Measurements from ENCODE around the gene TMEM9B.
"Not testable (repeated sequence)": the region's sequence is repeated elsewhere in the genome, so short reads cannot be mapped to it uniquely, and the experiment has no call there.

The TMEM9B gene

DNA sequence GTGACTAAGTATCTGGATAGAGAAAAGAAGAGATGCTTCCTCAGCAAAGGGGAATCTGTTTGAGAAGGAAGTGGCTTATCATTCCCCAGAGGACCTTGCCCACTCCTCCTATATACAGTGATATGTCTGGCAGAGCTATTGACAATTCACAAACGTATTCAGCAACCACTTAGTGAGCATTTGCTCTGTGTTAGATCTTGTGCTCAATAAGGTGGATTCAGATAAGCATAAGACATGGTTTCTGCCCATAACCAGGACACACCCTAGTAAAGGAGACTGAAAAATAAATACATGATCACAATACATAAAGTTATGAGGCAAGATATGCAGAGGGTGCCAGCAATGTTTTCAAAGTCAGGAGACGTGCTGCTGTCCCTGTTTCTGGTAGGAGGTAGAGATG, 1.4 kb downstream of the TMEM9B start:
- TF ChIP-seq JUND (IDR thresholded peaks at IDR 0.05; ENCODE audit: low read depth) = no peak
- no peak for DNase-seq (ENCODE audit: low read depth in 1 of 2, low spot score in 1 of 2)
- in situ Hi-C loops (cut with HindIII; ENCODE audit: low pct_unique_long_range_greater_than_20kb, low sequenced_read_pairs) = no loop called here

DNA sequence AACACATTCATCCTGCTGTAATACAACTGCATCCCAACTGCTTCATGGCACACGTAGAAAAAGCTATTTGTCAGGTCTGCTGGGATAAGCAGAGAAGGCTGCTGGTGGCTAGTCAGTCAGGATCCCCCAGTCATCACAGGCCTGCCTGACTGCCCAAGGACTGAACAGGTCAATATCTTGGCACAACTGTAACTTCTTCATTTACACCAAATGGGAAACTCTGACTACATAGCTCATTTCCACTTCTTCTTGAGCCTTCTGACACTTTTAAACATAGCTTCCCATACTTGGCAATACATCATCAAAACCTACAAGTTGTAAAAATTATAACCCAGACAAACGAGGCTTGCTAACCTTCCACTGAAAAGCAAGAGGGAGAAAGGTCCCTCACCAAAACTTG, 2.8 kb downstream of the TMEM9B start:
- DNase-seq (ENCODE audit: low read depth in 1 of 2, low spot score in 1 of 2) = no peak
- in situ Hi-C loops (cut with HindIII; ENCODE audit: low pct_unique_long_range_greater_than_20kb, low sequenced_read_pairs) = no loop called here
- TF ChIP-seq JUND (IDR thresholded peaks at IDR 0.05; ENCODE audit: low read depth) = no peak

DNA sequence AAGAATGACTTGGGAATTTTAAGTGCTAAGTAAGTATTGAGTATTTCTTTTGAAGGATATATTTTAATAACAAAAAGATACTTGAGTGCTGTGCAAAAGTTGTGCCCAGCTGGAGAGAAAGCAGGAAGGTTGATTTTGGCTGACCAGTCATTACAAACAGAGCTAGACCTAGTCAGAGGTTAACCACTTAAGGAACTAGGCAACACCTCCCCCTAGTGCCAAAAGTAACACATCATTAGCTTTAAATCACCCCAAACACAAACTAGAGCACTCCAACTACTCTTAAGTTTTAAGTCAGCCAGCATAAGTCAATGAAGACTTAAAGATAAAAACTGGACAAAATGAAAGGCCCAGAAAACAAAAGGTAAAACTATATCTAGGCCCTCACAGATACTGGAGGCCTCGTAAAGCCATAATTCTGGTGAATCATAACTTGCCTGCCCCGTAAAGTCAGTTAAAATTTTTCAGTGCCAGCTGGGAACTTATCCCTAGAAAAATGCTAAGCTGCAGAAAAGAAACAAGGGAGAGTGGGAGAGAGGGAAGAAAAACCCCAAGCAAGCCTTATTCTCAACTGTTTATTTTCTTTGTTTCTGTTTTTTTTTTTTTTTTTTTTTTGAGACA, 4.6 kb downstream of the TMEM9B start:
- in situ Hi-C loops (cut with HindIII; ENCODE audit: low pct_unique_long_range_greater_than_20kb, low sequenced_read_pairs) = no loop called here

DNA sequence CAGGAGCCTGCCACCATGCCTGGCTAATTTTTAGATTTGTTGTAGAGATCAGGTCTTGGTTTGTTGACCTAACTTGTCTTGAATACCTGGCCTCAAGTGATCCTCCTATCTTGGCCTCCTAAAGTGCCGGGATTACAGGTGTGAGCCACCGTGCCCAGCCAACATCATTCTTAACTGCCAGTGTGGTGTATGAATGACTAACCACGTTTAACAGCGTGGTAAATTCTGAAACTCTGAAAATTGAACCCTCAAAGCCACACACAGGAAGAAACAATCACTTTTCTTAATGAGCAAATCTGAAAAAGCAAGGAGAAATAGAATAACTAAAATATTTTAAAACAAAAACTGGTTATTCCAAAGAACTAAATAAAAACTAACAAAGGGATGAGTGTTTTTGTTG, 7.4 kb downstream of the TMEM9B start:
- no peak for DNase-seq (ENCODE audit: low read depth in 1 of 2, low spot score in 1 of 2)
- TF ChIP-seq JUND (IDR thresholded peaks at IDR 0.05; ENCODE audit: low read depth) = no peak
- in situ Hi-C loops (cut with HindIII; ENCODE audit: low pct_unique_long_range_greater_than_20kb, low sequenced_read_pairs) = no loop called here

More for the DNA sequence above, 4.6 kb downstream of the TMEM9B start:
- no peak for TF ChIP-seq JUND (IDR thresholded peaks at IDR 0.05; ENCODE audit: low read depth)
- DNase-seq (ENCODE audit: low read depth in 1 of 2, low spot score in 1 of 2) = peak; percentile 38 to 84

DNA sequence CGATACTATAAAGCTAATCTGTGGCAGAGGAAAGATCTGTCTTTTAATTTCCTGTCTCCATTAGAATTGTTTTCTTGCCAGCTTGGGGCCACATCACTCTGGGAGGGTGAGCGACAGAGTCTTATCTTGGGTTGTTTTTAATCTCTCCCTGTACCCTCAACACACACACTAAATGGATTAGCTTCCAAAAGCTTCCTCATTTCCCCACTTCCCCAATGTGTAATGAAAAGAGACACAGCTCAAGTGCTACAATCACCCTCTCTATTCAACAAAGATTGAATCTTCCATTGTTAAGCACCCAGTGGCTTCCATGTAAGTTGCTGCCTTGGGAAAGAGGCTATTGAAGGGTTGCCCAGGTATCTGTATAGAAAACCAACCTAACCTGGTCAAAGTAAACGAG, 15.4 kb downstream of the TMEM9B start:
- no peak for DNase-seq (ENCODE audit: low read depth in 1 of 2, low spot score in 1 of 2)
- no peak for TF ChIP-seq JUND (IDR thresholded peaks at IDR 0.05; ENCODE audit: low read depth)
- in situ Hi-C loops (cut with HindIII; ENCODE audit: low pct_unique_long_range_greater_than_20kb, low sequenced_read_pairs) = no loop called here

DNA sequence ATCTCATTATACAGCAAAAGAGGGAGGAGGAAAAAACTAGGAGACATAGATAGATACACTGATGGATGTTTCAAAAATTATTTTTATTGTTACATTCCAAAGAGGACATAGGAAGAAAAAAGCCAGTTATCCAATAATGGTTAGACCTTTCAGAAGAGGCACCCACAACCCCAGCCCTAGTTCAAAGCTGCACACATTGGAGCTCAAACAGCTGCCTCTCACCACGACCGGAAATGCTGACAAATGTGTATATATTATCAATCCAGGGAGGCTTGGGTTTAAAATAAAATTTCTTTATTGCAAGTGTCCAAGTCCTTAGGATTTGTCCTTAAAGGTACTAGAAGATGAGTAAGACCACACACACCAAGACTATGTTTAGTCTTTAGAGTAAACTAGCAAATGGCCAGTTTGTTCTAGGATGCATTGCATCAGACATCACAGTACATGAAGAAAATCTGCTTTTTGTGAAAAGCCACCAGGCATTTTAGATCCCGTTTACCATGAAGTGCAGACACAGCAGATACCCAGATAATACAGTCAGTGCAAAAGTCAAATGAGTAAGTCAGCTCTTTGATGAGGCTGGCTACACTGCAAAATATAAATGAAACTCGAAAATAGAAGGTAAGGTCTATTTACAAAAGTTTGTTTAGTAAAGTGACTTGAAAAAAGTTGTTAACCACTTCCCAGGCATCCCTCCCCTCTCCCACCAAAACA, 16.9 kb downstream of the TMEM9B start:
- in situ Hi-C loops (cut with HindIII; ENCODE audit: low pct_unique_long_range_greater_than_20kb, low sequenced_read_pairs) = no loop called here
- no peak for DNase-seq (ENCODE audit: low read depth in 1 of 2, low spot score in 1 of 2)

DNA sequence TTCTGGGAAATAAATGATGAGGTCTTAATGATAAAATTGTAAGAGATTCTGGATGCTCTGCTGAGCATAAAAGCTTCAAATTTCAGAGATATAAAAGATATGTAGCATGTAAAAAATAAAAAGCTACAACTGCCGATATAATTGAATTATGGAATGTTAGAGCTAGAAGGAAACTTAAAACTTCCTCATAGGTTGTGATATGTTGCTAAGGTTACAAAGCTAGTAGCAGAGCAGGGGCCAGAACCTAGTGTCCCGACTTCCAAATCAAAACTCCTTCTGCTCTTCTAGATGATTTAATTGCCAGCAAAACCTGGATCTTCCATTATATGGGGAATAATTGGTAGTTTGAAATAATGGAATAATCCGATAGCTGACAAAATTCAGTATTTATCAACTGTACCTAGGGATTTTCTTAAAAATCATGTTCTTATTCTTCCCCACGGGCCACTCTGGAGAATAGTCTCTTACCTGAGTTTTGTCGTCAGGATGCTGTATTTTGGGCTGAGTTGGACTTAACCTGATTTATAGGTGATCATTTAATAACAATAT, 21.6 kb downstream of the TMEM9B start, which contains the start of gene ASCL3:
TSS of gene ASCL3 (minus strand) at position 499 of the 549 bp plus-strand sequence. CDS start 4,855 bp downstream, outside the sequence.
- in situ Hi-C loops (cut with HindIII; ENCODE audit: low pct_unique_long_range_greater_than_20kb, low sequenced_read_pairs) = no loop called here
- DNase-seq (ENCODE audit: low read depth in 1 of 2, low spot score in 1 of 2) = no peak
- TF ChIP-seq JUND (IDR thresholded peaks at IDR 0.05; ENCODE audit: low read depth) = no peak

More for the DNA sequence above, 16.9 kb downstream of the TMEM9B start:
- no peak for TF ChIP-seq JUND (IDR thresholded peaks at IDR 0.05; ENCODE audit: low read depth)

DNA sequence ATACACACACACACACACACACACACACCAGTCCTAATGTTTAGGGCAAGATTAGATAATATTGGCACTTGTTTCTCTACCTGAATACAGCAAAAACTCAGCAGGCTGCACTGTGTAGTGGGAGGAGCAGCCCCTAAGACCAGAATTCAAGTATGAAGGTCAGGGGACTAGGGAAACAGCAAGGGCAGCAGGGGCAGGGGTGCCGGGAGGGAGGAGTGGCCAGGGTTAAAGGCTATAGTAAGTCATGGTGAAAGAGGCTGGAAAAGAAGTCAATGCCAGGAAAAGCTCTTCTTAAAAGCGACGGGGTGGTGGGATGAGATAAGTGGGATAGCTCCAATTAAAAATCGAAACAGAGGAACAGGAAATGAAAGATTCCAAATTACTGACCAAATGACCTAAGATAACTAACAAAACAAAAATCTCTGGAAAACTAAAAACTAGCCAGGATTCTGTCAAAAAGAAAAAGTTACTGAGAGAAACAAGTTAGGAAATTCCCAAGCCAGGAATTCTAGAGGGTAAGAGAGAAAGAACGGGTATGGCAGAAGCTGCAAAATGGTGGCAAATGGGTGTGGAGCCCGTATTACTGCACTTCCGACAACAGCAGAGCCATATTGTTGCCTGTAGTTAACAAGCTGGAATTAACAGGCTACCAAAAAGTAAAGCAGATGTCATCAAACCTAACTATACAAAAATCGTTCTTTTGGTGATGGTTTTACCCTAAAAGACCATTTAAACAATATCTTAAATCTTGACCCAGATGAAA, 22.7 kb downstream of the TMEM9B start:
- in situ Hi-C loops (cut with HindIII; ENCODE audit: low pct_unique_long_range_greater_than_20kb, low sequenced_read_pairs) = no loop called here
- no peak for DNase-seq (ENCODE audit: low read depth in 1 of 2, low spot score in 1 of 2)
- no peak for TF ChIP-seq JUND (IDR thresholded peaks at IDR 0.05; ENCODE audit: low read depth)

DNA sequence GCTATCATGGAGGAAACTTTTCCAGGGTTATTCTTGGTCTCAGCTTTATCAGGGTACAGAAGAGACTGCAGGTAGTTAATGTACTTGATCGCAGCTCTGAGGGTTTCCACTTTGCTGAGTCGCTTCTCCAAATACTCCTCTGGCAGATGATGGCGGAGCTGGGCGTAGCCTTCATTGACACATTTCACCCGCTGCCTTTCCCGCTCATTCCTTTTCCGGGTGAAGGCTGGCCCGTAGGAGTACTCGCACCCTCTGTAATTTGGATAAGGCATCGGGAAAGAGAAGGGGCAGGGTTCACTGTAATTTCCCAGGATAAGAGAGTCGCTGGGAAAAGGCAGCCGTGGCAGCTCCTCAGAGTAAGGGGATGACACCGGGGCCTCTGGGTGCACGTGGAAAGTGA, 26.6 kb downstream of the TMEM9B start:
- no peak for DNase-seq (ENCODE audit: low read depth in 1 of 2, low spot score in 1 of 2)
- no peak for TF ChIP-seq JUND (IDR thresholded peaks at IDR 0.05; ENCODE audit: low read depth)
- in situ Hi-C loops (cut with HindIII; ENCODE audit: low pct_unique_long_range_greater_than_20kb, low sequenced_read_pairs) = no loop called here

DNA sequence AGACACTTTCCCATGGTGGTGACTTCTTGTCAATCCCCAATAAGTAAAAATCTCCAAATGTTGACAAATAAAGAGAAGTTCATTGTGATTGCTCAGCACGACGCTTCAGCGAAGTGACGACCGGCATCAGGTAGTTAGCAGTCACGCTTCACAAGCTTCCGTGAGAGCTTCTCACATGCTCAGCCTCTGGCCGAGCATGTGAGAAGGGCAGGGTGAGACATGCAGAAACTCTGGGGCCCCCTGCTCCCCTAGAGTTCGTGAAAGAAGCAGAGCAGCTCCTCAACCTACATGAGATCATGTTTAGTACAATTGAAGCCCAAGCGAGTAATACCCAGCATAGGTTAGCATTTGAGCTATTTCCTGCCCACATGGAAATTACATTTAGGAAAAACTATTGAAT, 27.1 kb downstream of the TMEM9B start:
- no peak for DNase-seq (ENCODE audit: low read depth in 1 of 2, low spot score in 1 of 2)
- TF ChIP-seq JUND (IDR thresholded peaks at IDR 0.05; ENCODE audit: low read depth) = no peak
- in situ Hi-C loops (cut with HindIII; ENCODE audit: low pct_unique_long_range_greater_than_20kb, low sequenced_read_pairs) = no loop called here

DNA sequence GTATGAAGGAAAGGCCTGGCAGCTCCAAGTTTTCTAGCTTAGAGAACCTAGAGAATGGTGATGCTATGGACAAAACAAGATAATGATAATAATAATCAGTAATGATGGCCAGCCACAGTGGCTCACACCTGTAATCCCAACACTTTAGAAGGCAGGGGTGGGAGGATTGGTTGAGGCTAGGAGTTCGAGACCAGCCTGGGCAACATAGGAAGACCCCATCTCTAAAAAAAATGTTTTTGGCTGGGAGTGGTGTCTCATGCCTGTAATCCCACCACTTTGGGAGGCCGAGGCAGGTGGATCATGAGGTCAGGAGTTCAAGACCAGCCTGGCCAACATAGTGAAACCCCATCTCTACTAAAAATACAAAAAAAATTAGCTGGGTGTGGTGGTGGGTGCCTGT, 28.5 kb downstream of the TMEM9B start:
- in situ Hi-C loops (cut with HindIII; ENCODE audit: low pct_unique_long_range_greater_than_20kb, low sequenced_read_pairs) = not testable (repeated sequence)

DNA sequence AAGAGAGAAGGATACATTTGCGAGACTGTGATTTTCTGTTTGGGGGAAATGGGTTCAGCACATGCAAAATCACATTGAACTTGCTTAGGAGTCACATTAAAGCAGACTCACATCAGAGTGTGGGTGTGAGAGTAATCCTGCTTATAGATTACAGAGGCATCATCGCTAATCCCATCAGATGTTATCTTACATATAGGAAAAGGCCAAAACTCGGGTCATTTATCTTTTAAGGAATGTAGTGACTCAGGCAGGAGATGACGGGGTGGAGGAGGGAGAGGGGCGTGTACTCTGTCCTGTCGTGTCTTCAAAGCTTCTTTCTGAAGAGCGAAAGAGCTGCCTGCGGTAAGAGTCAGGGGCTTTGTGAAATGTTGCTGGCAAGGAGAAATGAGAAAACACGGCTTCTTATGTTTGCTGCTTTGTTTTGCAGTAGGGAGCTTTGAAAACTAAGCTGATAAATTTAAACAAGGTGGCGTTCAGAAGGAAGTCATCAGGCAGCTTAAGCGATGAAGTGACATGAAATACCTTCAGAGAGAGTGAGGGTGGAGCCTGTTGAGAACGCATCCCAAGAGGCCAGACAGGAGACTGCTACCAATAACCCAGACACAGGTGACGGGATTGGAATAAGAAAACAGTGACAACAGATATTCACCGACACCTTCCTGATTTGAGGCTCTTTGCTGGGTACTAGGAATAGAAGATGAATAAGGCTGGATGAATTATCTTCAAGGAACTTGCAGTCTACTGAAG, 29.3 kb downstream of the TMEM9B start:
- in situ Hi-C loops (cut with HindIII; ENCODE audit: low pct_unique_long_range_greater_than_20kb, low sequenced_read_pairs) = no loop called here
- TF ChIP-seq JUND (IDR thresholded peaks at IDR 0.05; ENCODE audit: low read depth) = no peak
- no peak for DNase-seq (ENCODE audit: low read depth in 1 of 2, low spot score in 1 of 2)

More for the DNA sequence above, 28.5 kb downstream of the TMEM9B start:
- not testable (repeated sequence) for DNase-seq (ENCODE audit: low read depth in 1 of 2, low spot score in 1 of 2)
